IMR-90 (cell line): ENCODE results near the gene AMBRA1. TPM values are rescaled to one million over a fixed set of nuclear protein-coding genes. Genes with fewer than 3 reads are reported as not detected.

ENCODE experiments used
- ATAC-seq: fragments of 200-7000 bp; cut with Tn5 transposase; 2 replicates; pipeline ENCODE4 v1.9.1; 2020; ENCODE audit warnings: low read depth, mild to moderate bottlenecking, moderate library complexity
- BruUV-seq: library from RNA; stranded (reverse); fragments of 400-500 nt; replicated peaks from 2 replicates; lab custom pipeline; 2021; lab: Mats Ljungman, UMichigan
- CTCF ChIA-PET: fragments of 300-600 bp; formaldehyde crosslinking; extraction: SDS; loops from one replicate; lab custom pipeline; 2021; ENCODE audit warnings: antibody characterized with exemption; lab: Yijun Ruan, JAX
- POLR2A ChIA-PET: fragments of 300-600 bp; sonication (Branson Sonifier 250); formaldehyde crosslinking; loops from one replicate; lab custom pipeline; 2022; ENCODE audit warnings: antibody characterized with exemption; ENCODE audit not compliant: unreplicated experiment; lab: Charles Lee
- DNase-seq: peaks from one replicate; pipeline ENCODE4 v3.0.0; 2013
- H2AFZ ChIP-seq: replicated peaks from 2 replicates; pipeline ENCODE3; 2013; ENCODE audit warnings: low read length, mild to moderate bottlenecking; ENCODE audit not compliant: poor library complexity
- H2AK5ac ChIP-seq: 2 replicates; pipeline ENCODE4 v1.6.1; 2013; ENCODE audit warnings: low read depth, low read length, inconsistent platforms
- H2AK9ac ChIP-seq: replicated peaks from 2 replicates; pipeline ENCODE3; 2013; ENCODE audit warnings: mild to moderate bottlenecking, low read depth, low read length, moderate library complexity; ENCODE audit not compliant: poor library complexity
- H2BK120ac ChIP-seq: 2 replicates; pipeline ENCODE4 v1.6.1; 2013; ENCODE audit warnings: low read depth, low read length, inconsistent platforms
- H2BK15ac ChIP-seq: 3 replicates; pipeline ENCODE4 v1.6.1; 2013; ENCODE audit warnings: low read depth, low read length, inconsistent platforms
- H2BK20ac ChIP-seq: 2 replicates; pipeline ENCODE4 v1.6.1; 2013; ENCODE audit warnings: low read depth, mild to moderate bottlenecking, inconsistent platforms, low read length, moderate library complexity
- H2BK5ac ChIP-seq: 2 replicates; pipeline ENCODE4 v1.6.1; 2013; ENCODE audit warnings: mild to moderate bottlenecking, low read depth, low read length, inconsistent platforms; ENCODE audit not compliant: poor library complexity, severe bottlenecking
- H3K14ac ChIP-seq: replicated peaks from 2 replicates; pipeline ENCODE4 v1.6.1; 2013; ENCODE audit warnings: low read depth, low read length, inconsistent platforms
- H3K18ac ChIP-seq: 2 replicates; pipeline ENCODE4 v1.6.1; 2013; ENCODE audit warnings: low read depth, low read length, control low read depth
- H3K23ac ChIP-seq: 2 replicates; pipeline ENCODE4 v1.6.1; 2013; ENCODE audit warnings: low read depth, low read length, inconsistent platforms
- H3K27ac ChIP-seq: 2 replicates; pipeline ENCODE4 v1.5.1; 2013; ENCODE audit warnings: mild to moderate bottlenecking, control low read depth, low read length; ENCODE audit not compliant: insufficient read depth
- H3K27me3 ChIP-seq: 2 replicates; pipeline ENCODE4 v1.6.1; 2013; ENCODE audit warnings: low read length; ENCODE audit not compliant: control insufficient read depth, insufficient read depth
- H3K36me3 ChIP-seq: 2 replicates; pipeline ENCODE4 v1.6.1; 2013; ENCODE audit warnings: low read length, mixed read lengths; ENCODE audit not compliant: control insufficient read depth, insufficient read depth
- H3K4ac ChIP-seq: 2 replicates; pipeline ENCODE4 v1.6.1; 2013; ENCODE audit warnings: low read depth, low read length, inconsistent platforms
- H3K4me1 ChIP-seq: 2 replicates; pipeline ENCODE4 v1.6.1; 2013; ENCODE audit warnings: low read length, mixed read lengths; ENCODE audit not compliant: control insufficient read depth, insufficient read depth
- H3K4me2 ChIP-seq: 2 replicates; pipeline ENCODE4 v1.6.1; 2013; ENCODE audit warnings: low read depth, mild to moderate bottlenecking, control low read depth, low read length, moderate library complexity
- H3K4me3 ChIP-seq: 2 replicates; pipeline ENCODE4 v1.5.1; 2013; ENCODE audit warnings: low read depth, mild to moderate bottlenecking, control low read depth, low read length, moderate library complexity; ENCODE audit not compliant: insufficient read depth
- H3K56ac ChIP-seq: 2 replicates; pipeline ENCODE4 v1.6.1; 2013; ENCODE audit warnings: low read length, inconsistent platforms; ENCODE audit not compliant: insufficient read depth; ENCODE audit errors: extremely low read depth
- H3K79me1 ChIP-seq, 2 experiments: 2 replicates each; pipeline ENCODE4 v1.6.1; 2013; ENCODE audit warnings: low read length in 2 of 2, inconsistent platforms in 1 of 2, low read depth in 1 of 2
- H3K9ac ChIP-seq: 2 replicates; pipeline ENCODE4 v1.6.1; 2013; ENCODE audit warnings: low read depth, low read length, control low read depth
- H3K9me1 ChIP-seq: 2 replicates; pipeline ENCODE4 v1.6.1; 2013; ENCODE audit warnings: low read length, inconsistent platforms; ENCODE audit not compliant: insufficient read depth
- H3K9me3 ChIP-seq: 2 replicates; pipeline ENCODE4 v1.6.1; 2013; ENCODE audit warnings: low read length; ENCODE audit not compliant: control insufficient read depth, insufficient read depth
- H4K20me1 ChIP-seq: 2 replicates; pipeline ENCODE4 v1.6.1; 2013; ENCODE audit warnings: low read length, inconsistent platforms; ENCODE audit not compliant: insufficient read depth
- H4K5ac ChIP-seq: 2 replicates; pipeline ENCODE4 v1.6.1; 2013; ENCODE audit warnings: mild to moderate bottlenecking, low read depth, low read length, control low read depth
- H4K8ac ChIP-seq, 2 experiments: 2 replicates each; pipeline ENCODE4 v1.6.1; 2013; ENCODE audit warnings: low read depth in 2 of 2, low read length in 2 of 2, control low read depth in 1 of 2, inconsistent platforms in 1 of 2
- H4K91ac ChIP-seq: 2 replicates; pipeline ENCODE4 v1.6.1; 2013; ENCODE audit warnings: low read depth, low read length, inconsistent platforms; ENCODE audit not compliant: insufficient read depth
- BHLHE40 ChIP-seq: fragments of 150-350 bp; IDR thresholded peaks from 2 replicates; pipeline ENCODE4 v1.6.1; 2016; ENCODE audit warnings: mild to moderate bottlenecking, low read depth, low read length
- CEBPB ChIP-seq: IDR thresholded peaks from 2 replicates; pipeline ENCODE4 v1.6.1; 2012; ENCODE audit warnings: low read depth, low read length, improper control_type of control experiment
- CTCF ChIP-seq: conservative IDR thresholded peaks from 2 replicates; pipeline ENCODE4 v1.5.1; 2012; ENCODE audit warnings: mild to moderate bottlenecking, low read depth, low read length, improper control_type of control experiment
- FOS ChIP-seq: fragments of 150-350 bp; IDR thresholded peaks from 2 replicates; pipeline ENCODE4 v1.6.1; 2016; ENCODE audit warnings: low read depth, low read length
- MAFK ChIP-seq: IDR thresholded peaks from 2 replicates; pipeline ENCODE4 v1.6.1; 2012; ENCODE audit warnings: low read depth, low read length, improper control_type of control experiment
- MAZ ChIP-seq: IDR thresholded peaks from 2 replicates; pipeline ENCODE4 v1.6.1; 2012; ENCODE audit warnings: low read depth, mild to moderate bottlenecking, low read length, improper control_type of control experiment, moderate library complexity, borderline replicate concordance
- MXI1 ChIP-seq: IDR thresholded peaks from 2 replicates; pipeline ENCODE4 v1.6.1; 2012; ENCODE audit warnings: low read depth, mild to moderate bottlenecking, low read length, moderate library complexity, borderline replicate concordance
- NFE2L2 ChIP-seq: fragments of 150-350 bp; IDR thresholded peaks from 2 replicates; pipeline ENCODE4 v1.6.1; 2016; ENCODE audit warnings: low read depth, mild to moderate bottlenecking, low read length
- POLR2A ChIP-seq: IDR thresholded peaks from 2 replicates; pipeline ENCODE4 v1.6.1; 2012; ENCODE audit warnings: mild to moderate bottlenecking, low read depth, low read length
- RAD21 ChIP-seq: IDR thresholded peaks from 2 replicates; pipeline ENCODE4 v1.6.1; 2012; ENCODE audit warnings: low read length, improper control_type of control experiment
- RCOR1 ChIP-seq: IDR thresholded peaks from 2 replicates; pipeline ENCODE4 v1.6.1; 2012; ENCODE audit warnings: mild to moderate bottlenecking, low read length, improper control_type of control experiment; ENCODE audit not compliant: insufficient replicate concordance
- RFX5 ChIP-seq: IDR thresholded peaks from 2 replicates; pipeline ENCODE4 v1.8.0; 2012; ENCODE audit warnings: low read depth, mild to moderate bottlenecking, low read length, moderate library complexity
- SMC3 ChIP-seq: fragments of 150-350 bp; IDR thresholded peaks from 2 replicates; pipeline ENCODE4 v1.6.1; 2016; ENCODE audit warnings: low read depth, mild to moderate bottlenecking, antibody characterized with exemption, low read length, moderate library complexity
- WGBS, 2 experiments: methylation state at CpG; one replicate each; pipeline versions ENCODE4 v1.1.5 to v1.1.7; 2013; ENCODE audit warnings: missing lambda C conversion rate in 2 of 2; ENCODE audit not compliant: insufficient read length in 1 of 2; ENCODE audit errors: extremely low coverage in 2 of 2; 5-methylcytosine and 5-hydroxymethylcytosine counted together
- dilution Hi-C: fragments of 300-500 bp; cut with HindIII; formaldehyde crosslinking; loops from one replicate; pipeline ENCODE4 v1.14.3; 2018; ENCODE audit warnings: low sequenced_read_pairs; ENCODE audit not compliant: unreplicated experiment
- in situ Hi-C: fragments of 300-500 bp; cut with MboI; formaldehyde crosslinking; loops from 3 replicates; pipeline ENCODE4 v1.14.3; 2019; ENCODE audit warnings: low sequenced_read_pairs, inconsistent platforms, mixed read lengths
- intact Hi-C: fragments of 100-400 bp; cut with micrococcal nuclease; formaldehyde crosslinking; loops from 2 replicates; pipeline ENCODE4 v1.10.0; 2022
- polyA plus RNA-seq, 3 experiments: library from polyadenylated mRNA; depleted of rRNA; stranded (reverse); fragments of >200 nt; gene quantifications; 2 replicates each; pipeline ENCODE4 v1.2.3, GENCODE V29; 2012; ENCODE audit warnings: low replicate concordance in 1 of 3
- total RNA-seq: library from RNA; depleted of rRNA; stranded (reverse); fragments of >200 nt; gene quantifications from 2 replicates; pipeline ENCODE4 v1.2.3, GENCODE V29; 2012
- TF ChIP-seq, protein P1 (sequence below): fragments of 150-350 bp; IDR thresholded peaks from 2 replicates; pipeline ENCODE4 v1.6.1; 2016; ENCODE audit warnings: low read depth, mild to moderate bottlenecking, low read length, moderate library complexity, borderline replicate concordance
- TF ChIP-seq, protein P2 (sequence below): fragments of 150-350 bp; IDR thresholded peaks from 2 replicates; pipeline ENCODE4 v1.6.1; 2017; ENCODE audit warnings: mild to moderate bottlenecking, antibody characterized with exemption, low read length, low read depth

The AMBRA1 gene
- total and polyA plus RNA-seq, 2 of the 4 experiments (the other 2 are of a cell fraction) = 9.4 to 18.3 TPM

GRCh38 chr11:46378811-46379481 is 214.9 kb downstream of the AMBRA1 start:
- Histone ChIP-seq H3K4me2 (no peak overlapping the region), H4K20me1 (no peaks in the 10 kb centered on the region), H2AK9ac (peak overlapping the region; percentile 72), H2BK20ac (no peak overlapping the region), H3K56ac (no peak overlapping the region), H3K9me1 (no peaks in the 10 kb centered on the region), H3K36me3 (peaks cover 22% of the 10 kb centered on the region), H2AK5ac (no peak overlapping the region), H3K4ac (no peak overlapping the region), H3K23ac (no peak overlapping the region), H2AFZ (no peak overlapping the region), H3K4me1 (peaks cover 8% of the 10 kb centered on the region), H4K91ac (no peak overlapping the region), H3K27ac (no peak overlapping the region), H3K4me3 (no peak overlapping the region), H3K79me1 (peaks cover 0 to 11% of the 10 kb centered on the region in 2 experiments; a peak in 2 of 4 replicates), H3K9me3 (no peaks in the 10 kb centered on the region), H2BK120ac (no peak overlapping the region), H4K8ac (no peak overlapping the region), H4K5ac (no peak overlapping the region), H3K14ac (no peak overlapping the region), H2BK15ac (no peak overlapping the region), H2BK5ac (no peak overlapping the region), H3K9ac (no peak overlapping the region), H3K27me3 (no peaks in the 10 kb centered on the region), H3K18ac (no peak overlapping the region)
- POLR2A ChIA-PET = no interaction called here
- dilution Hi-C loops = no loop called here
- no peak for DNase-seq
- in situ Hi-C loops = no loop called here
- intact Hi-C loops = no loop called here
- ATAC-seq = no peak
- CTCF ChIA-PET = no interaction called here
- WGBS, 2 experiments = 89% methylated on average over 7 of the region's 20 CpGs; no CpG with 5 or more reads in 1 of the 2 experiments
- TF ChIP-seq CEBPB (no peak), SMC3 (no peak), POLR2A (no peak), FOS (no peak), CTCF (no peak), NFE2L2 (no peak), BHLHE40 (no peak), RCOR1 (no peak), MAFK (no peak), MAZ (no peak), RAD21 (no peak), RFX5 (no peak), MXI1 (no peak)
- TF ChIP-seq, protein P1, sequence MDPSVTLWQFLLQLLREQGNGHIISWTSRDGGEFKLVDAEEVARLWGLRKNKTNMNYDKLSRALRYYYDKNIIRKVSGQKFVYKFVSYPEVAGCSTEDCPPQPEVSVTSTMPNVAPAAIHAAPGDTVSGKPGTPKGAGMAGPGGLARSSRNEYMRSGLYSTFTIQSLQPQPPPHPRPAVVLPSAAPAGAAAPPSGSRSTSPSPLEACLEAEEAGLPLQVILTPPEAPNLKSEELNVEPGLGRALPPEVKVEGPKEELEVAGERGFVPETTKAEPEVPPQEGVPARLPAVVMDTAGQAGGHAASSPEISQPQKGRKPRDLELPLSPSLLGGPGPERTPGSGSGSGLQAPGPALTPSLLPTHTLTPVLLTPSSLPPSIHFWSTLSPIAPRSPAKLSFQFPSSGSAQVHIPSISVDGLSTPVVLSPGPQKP = no peak
- TF ChIP-seq, protein P2, sequence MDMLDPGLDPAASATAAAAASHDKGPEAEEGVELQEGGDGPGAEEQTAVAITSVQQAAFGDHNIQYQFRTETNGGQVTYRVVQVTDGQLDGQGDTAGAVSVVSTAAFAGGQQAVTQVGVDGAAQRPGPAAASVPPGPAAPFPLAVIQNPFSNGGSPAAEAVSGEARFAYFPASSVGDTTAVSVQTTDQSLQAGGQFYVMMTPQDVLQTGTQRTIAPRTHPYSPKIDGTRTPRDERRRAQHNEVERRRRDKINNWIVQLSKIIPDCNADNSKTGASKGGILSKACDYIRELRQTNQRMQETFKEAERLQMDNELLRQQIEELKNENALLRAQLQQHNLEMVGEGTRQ = no peak
- BruUV-seq = no TSS peak
